ENCODE data around the gene TXNL1. TPM values are rescaled to one million over a fixed set of nuclear protein-coding genes. Genes with fewer than 3 reads are reported as not detected.

Gene TXNL1
- total RNA-seq, 1 donor from 2014 or later = 77.0 TPM

DNA sequence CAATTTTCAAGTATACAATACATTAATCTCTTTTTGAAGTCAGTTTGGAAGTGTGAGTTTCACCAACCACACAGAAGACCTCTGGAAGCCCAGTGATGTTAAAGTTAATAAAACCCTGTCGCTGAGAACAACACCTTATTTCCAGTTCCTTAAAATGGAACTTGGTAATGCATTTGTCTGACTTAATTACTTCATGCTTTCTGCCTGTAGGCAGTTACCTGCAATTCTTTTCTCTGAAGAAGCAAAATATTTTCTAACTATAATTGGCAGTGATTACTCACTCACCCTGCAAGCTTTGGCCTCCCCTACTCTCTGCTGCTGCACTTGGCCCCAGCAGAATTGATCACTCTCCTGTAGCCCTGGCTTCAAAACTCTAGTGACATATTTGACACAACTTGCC is 81.5 kb downstream of the TXNL1 start:
- Mint-ChIP-seq H3K4me3 (ENCODE audit: unreplicated experiment) (no peak overlapping the region), H3K9me3 (ENCODE audit: unreplicated experiment) (peaks cover 6% of the 10 kb centered on the region), H3K27me3 (ENCODE audit: low read depth, unreplicated experiment) (peaks cover 6% of the 10 kb centered on the region), H3K36me3 (ENCODE audit: low read depth, unreplicated experiment) (no peaks in the 10 kb centered on the region), H3K27ac (ENCODE audit: unreplicated experiment) (no peak overlapping the region), H3K4me1 (ENCODE audit: low read depth, unreplicated experiment) (no peaks in the 10 kb centered on the region)
- Histone ChIP-seq H4K20me1 (ENCODE audit: insufficient read depth, low read length) (no peaks in the 10 kb centered on the region), H3K27ac (ENCODE audit: low read depth, low read length) (no peak overlapping the region), H3K9me3 (ENCODE audit: insufficient read depth, low read depth, low read length) (no peaks in the 10 kb centered on the region), H3K36me3 (ENCODE audit: insufficient read depth, low read length) (no peaks in the 10 kb centered on the region), H3K27me3 (ENCODE audit: insufficient read depth, low read length) (no peaks in the 10 kb centered on the region), H3K4me2 (ENCODE audit: low read length) (no peak overlapping the region), H3K9ac (ENCODE audit: low read length) (no peak overlapping the region), H3K79me2 (ENCODE audit: insufficient read depth, low read length) (no peaks in the 10 kb centered on the region), H3K4me1 (ENCODE audit: insufficient read depth, low read length) (no peaks in the 10 kb centered on the region), H3K4me3 (ENCODE audit: insufficient read depth, low read depth, low read length) (no peak overlapping the region), H2AFZ (ENCODE audit: low read depth, low read length) (no peak overlapping the region)
- FAIRE-seq (no peak), DNase-seq (ENCODE audit: low read depth) (no peak)
- TF ChIP-seq EZH2 (IDR thresholded peaks at IDR 0.05; ENCODE audit: insufficient read depth, low read length) = no peak
- TF ChIP-seq, protein P1, sequence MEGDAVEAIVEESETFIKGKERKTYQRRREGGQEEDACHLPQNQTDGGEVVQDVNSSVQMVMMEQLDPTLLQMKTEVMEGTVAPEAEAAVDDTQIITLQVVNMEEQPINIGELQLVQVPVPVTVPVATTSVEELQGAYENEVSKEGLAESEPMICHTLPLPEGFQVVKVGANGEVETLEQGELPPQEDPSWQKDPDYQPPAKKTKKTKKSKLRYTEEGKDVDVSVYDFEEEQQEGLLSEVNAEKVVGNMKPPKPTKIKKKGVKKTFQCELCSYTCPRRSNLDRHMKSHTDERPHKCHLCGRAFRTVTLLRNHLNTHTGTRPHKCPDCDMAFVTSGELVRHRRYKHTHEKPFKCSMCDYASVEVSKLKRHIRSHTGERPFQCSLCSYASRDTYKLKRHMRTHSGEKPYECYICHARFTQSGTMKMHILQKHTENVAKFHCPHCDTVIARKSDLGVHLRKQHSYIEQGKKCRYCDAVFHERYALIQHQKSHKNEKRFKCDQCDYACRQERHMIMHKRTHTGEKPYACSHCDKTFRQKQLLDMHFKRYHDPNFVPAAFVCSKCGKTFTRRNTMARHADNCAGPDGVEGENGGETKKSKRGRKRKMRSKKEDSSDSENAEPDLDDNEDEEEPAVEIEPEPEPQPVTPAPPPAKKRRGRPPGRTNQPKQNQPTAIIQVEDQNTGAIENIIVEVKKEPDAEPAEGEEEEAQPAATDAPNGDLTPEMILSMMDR (IDR thresholded peaks at IDR 0.05; ENCODE audit: insufficient read depth, low read depth, low read length) = no peak

- Mint-ChIP-seq H3K9me3 (ENCODE audit: unreplicated experiment) (peaks cover 3% of the 10 kb centered on the region), H3K27me3 (ENCODE audit: low read depth, unreplicated experiment) (peaks cover 6% of the 10 kb centered on the region), H3K4me3 (ENCODE audit: unreplicated experiment) (no peak overlapping the region), H3K4me1 (ENCODE audit: low read depth, unreplicated experiment) (no peaks in the 10 kb centered on the region), H3K27ac (ENCODE audit: unreplicated experiment) (no peak overlapping the region), H3K36me3 (ENCODE audit: low read depth, unreplicated experiment) (no peaks in the 10 kb centered on the region)
- H3K36me3 ChIP-seq (ENCODE audit: insufficient read depth, low read length) = no peaks in the 10 kb centered on the region
- no peak overlapping the region for H3K9ac ChIP-seq (ENCODE audit: low read length)
- H3K79me2 ChIP-seq (ENCODE audit: insufficient read depth, low read length) = no peaks in the 10 kb centered on the region
- DNase-seq (ENCODE audit: low read depth) = no peak
- H2AFZ ChIP-seq (ENCODE audit: low read depth, low read length) = no peak overlapping the region
- no peaks in the 10 kb centered on the region for H3K9me3 ChIP-seq (ENCODE audit: insufficient read depth, low read depth, low read length)
- no peak for FAIRE-seq
- H3K27me3 ChIP-seq (ENCODE audit: insufficient read depth, low read length) = no peaks in the 10 kb centered on the region
- no peak overlapping the region for H3K4me2 ChIP-seq (ENCODE audit: low read length)
- no peaks in the 10 kb centered on the region for H4K20me1 ChIP-seq (ENCODE audit: insufficient read depth, low read length)
- no peaks in the 10 kb centered on the region for H3K4me1 ChIP-seq (ENCODE audit: insufficient read depth, low read length)
- H3K27ac ChIP-seq (ENCODE audit: low read depth, low read length) = no peak overlapping the region
- H3K4me3 ChIP-seq (ENCODE audit: insufficient read depth, low read depth, low read length) = no peak overlapping the region
- TF ChIP-seq EZH2 (IDR thresholded peaks at IDR 0.05; ENCODE audit: insufficient read depth, low read length) = no peak
- TF ChIP-seq, protein P1 (IDR thresholded peaks at IDR 0.05; ENCODE audit: insufficient read depth, low read depth, low read length) = no peak
Measured at GRCh38 chr18:56550121-56550520, 88.3 kb downstream of the TXNL1 start.

Other genes starting within 250 kb of the TXNL1 start
- 14.3 and 16.9 TPM in 2 replicates for gene WDR7, start 12.8 kb upstream of the TXNL1 start, total RNA-seq

Data from astrocyte (in vitro differentiated cells and primary cell).